HepG2 (cell line): ENCODE results near the gene CD151. TPM values are rescaled to one million over a fixed set of nuclear protein-coding genes. Genes with fewer than 3 reads are reported as not detected.

Experiments used
- AGO2 ChIP-seq: fragments of 200-400 bp; formaldehyde crosslinking; optimal IDR thresholded peaks from 2 replicates; pipeline ENCODE3; 2017; ENCODE audit warnings: mild to moderate bottlenecking, low read depth, low read length, moderate library complexity
- BCL6 ChIP-seq: IDR thresholded peaks from 2 replicates; pipeline ENCODE4 v1.6.1; 2016; ENCODE audit warnings: missing genetic modification reagents, missing compliant biosample characterization
- CBX5 ChIP-seq: sonication (generic); formaldehyde crosslinking; IDR thresholded peaks from 2 replicates; pipeline ENCODE4 v1.4.0; 2020; ENCODE audit warnings: missing genetic modification reagents, borderline replicate concordance
- CENPX ChIP-seq: sonication (generic); formaldehyde crosslinking; IDR thresholded peaks from 2 replicates; pipeline ENCODE4 v1.9.0; 2021; ENCODE audit warnings: mild to moderate bottlenecking, missing genetic modification reagents, moderate library complexity
- CSRNP2 ChIP-seq: sonication (generic); formaldehyde crosslinking; conservative IDR thresholded peaks from 2 replicates; pipeline ENCODE4 v1.8.0; 2022; ENCODE audit warnings: low read depth, missing genetic modification reagents
- HNRNPK ChIP-seq: fragments of 200-400 bp; formaldehyde crosslinking; IDR thresholded peaks from 2 replicates; pipeline ENCODE4 v1.6.1; 2018; ENCODE audit warnings: low read length, low read depth, moderate library complexity, mild to moderate bottlenecking; ENCODE audit not compliant: poor library complexity, severe bottlenecking
- JUN ChIP-seq: sonication (generic); formaldehyde crosslinking; IDR thresholded peaks from 2 replicates; pipeline ENCODE4 v1.4.0; 2020; ENCODE audit warnings: mild to moderate bottlenecking, missing genetic modification reagents
- MLXIP ChIP-seq: sonication (generic); formaldehyde crosslinking; IDR thresholded peaks from 2 replicates; pipeline ENCODE4 v1.9.0; 2021; ENCODE audit warnings: missing genetic modification reagents, borderline replicate concordance
- MTA1 ChIP-seq: sonication (generic); formaldehyde crosslinking; IDR thresholded peaks from 2 replicates; pipeline ENCODE4 v1.4.0; 2020; ENCODE audit warnings: missing genetic modification reagents, mild to moderate bottlenecking, borderline replicate concordance
- NCOA2 ChIP-seq: sonication (generic); formaldehyde crosslinking; IDR thresholded peaks from 2 replicates; pipeline ENCODE4 v1.8.0; 2022; ENCODE audit warnings: inconsistent platforms
- NCOR1 ChIP-seq: fragments of 200-600 bp; sonication (generic); IDR thresholded peaks from 2 replicates; pipeline ENCODE4 v1.7.0; 2017; ENCODE audit warnings: antibody characterized with exemption, low read length, borderline replicate concordance
- ZNF3 ChIP-seq: IDR thresholded peaks from 2 replicates; pipeline ENCODE4 v1.7.0; 2017; ENCODE audit warnings: inconsistent platforms
- ZNF350 ChIP-seq: sonication (generic); formaldehyde crosslinking; IDR thresholded peaks from 2 replicates; pipeline ENCODE4 v1.4.0; 2020; ENCODE audit warnings: mild to moderate bottlenecking, low read depth, missing genetic modification reagents, borderline replicate concordance
- ZNF616 ChIP-seq: sonication (generic); formaldehyde crosslinking; IDR thresholded peaks from 2 replicates; pipeline ENCODE4 v1.5.0; 2020; ENCODE audit warnings: low read depth, mild to moderate bottlenecking, missing genetic modification reagents
- ZNF720 ChIP-seq: sonication (generic); formaldehyde crosslinking; IDR thresholded peaks from 2 replicates; pipeline ENCODE4 v1.4.0; 2020; ENCODE audit warnings: missing genetic modification reagents
- ZNF780A ChIP-seq: sonication (generic); formaldehyde crosslinking; IDR thresholded peaks from 2 replicates; pipeline ENCODE4 v1.8.0; 2022; ENCODE audit warnings: mild to moderate bottlenecking, missing genetic modification reagents, moderate library complexity
- ZNF839 ChIP-seq: sonication (generic); formaldehyde crosslinking; IDR thresholded peaks from 2 replicates; pipeline ENCODE4 v1.4.0; 2020; ENCODE audit warnings: missing genetic modification reagents, mild to moderate bottlenecking, borderline replicate concordance
- polyA plus RNA-seq, 8 experiments: library from polyadenylated mRNA; depleted of rRNA in 3 of 8; stranded (reverse) in 7 of 8; unstranded in 1 of 8; fragments of >200 nt; fragmentation: Illumina TruSeq in 4 of 8; extraction: Trizol in 4 of 8; gene quantifications; 2 replicates each; pipeline versions ENCODE4 v1.2.1 to v1.2.3, GENCODE V29; 2011 to 2016; ENCODE audit warnings: low read depth in 4 of 8, missing spikeins in 1 of 8, mixed read lengths in 1 of 8; ENCODE audit not compliant: insufficient read depth in 1 of 8
- total RNA-seq, 5 experiments: library from RNA; depleted of rRNA; stranded (reverse); fragments of >200 nt; fragmentation: Illumina TruSeq; extraction: Trizol; gene quantifications; 2 replicates each; pipeline ENCODE4 v1.2.3, GENCODE V29; 2016; ENCODE audit warnings: low read depth in 1 of 5
- TF ChIP-seq, protein P1 (sequence below): sonication (generic); formaldehyde crosslinking; IDR thresholded peaks from one replicate; pipeline ENCODE4 v1.5.1; 2020; ENCODE audit warnings: mild to moderate bottlenecking, missing genetic modification reagents; ENCODE audit errors: not compliant biosample characterization

The CD151 gene
- total and polyA plus RNA-seq, 2 of the 13 experiments (the other 11 are each of a cell fraction or from before 2014, with no cell fraction given) = 125 to 197 TPM

GRCh38 chr11:810040-810567 is 22.6 kb upstream of the CD151 start (continued):
- TF ChIP-seq MLXIP (CRISPR knock-in tag) = no peak
- no peak for TF ChIP-seq CSRNP2 (CRISPR knock-in tag)
- TF ChIP-seq AGO2 = peak; percentile 83
- 0 out of 2 replicates have a peak, but pooled peaks have one; percentile 4 for TF ChIP-seq ZNF616 (CRISPR knock-in tag)
- no peak for TF ChIP-seq ZNF839
- TF ChIP-seq CENPX (CRISPR knock-in tag) = no peak
- no peak for TF ChIP-seq ZNF350 (CRISPR knock-in tag)
- no peak for TF ChIP-seq ZNF720 (CRISPR knock-in tag)
- no peak for TF ChIP-seq MTA1 (CRISPR knock-in tag)
- no peak for TF ChIP-seq BCL6 (CRISPR knock-in tag)
- TF ChIP-seq, protein P1, sequence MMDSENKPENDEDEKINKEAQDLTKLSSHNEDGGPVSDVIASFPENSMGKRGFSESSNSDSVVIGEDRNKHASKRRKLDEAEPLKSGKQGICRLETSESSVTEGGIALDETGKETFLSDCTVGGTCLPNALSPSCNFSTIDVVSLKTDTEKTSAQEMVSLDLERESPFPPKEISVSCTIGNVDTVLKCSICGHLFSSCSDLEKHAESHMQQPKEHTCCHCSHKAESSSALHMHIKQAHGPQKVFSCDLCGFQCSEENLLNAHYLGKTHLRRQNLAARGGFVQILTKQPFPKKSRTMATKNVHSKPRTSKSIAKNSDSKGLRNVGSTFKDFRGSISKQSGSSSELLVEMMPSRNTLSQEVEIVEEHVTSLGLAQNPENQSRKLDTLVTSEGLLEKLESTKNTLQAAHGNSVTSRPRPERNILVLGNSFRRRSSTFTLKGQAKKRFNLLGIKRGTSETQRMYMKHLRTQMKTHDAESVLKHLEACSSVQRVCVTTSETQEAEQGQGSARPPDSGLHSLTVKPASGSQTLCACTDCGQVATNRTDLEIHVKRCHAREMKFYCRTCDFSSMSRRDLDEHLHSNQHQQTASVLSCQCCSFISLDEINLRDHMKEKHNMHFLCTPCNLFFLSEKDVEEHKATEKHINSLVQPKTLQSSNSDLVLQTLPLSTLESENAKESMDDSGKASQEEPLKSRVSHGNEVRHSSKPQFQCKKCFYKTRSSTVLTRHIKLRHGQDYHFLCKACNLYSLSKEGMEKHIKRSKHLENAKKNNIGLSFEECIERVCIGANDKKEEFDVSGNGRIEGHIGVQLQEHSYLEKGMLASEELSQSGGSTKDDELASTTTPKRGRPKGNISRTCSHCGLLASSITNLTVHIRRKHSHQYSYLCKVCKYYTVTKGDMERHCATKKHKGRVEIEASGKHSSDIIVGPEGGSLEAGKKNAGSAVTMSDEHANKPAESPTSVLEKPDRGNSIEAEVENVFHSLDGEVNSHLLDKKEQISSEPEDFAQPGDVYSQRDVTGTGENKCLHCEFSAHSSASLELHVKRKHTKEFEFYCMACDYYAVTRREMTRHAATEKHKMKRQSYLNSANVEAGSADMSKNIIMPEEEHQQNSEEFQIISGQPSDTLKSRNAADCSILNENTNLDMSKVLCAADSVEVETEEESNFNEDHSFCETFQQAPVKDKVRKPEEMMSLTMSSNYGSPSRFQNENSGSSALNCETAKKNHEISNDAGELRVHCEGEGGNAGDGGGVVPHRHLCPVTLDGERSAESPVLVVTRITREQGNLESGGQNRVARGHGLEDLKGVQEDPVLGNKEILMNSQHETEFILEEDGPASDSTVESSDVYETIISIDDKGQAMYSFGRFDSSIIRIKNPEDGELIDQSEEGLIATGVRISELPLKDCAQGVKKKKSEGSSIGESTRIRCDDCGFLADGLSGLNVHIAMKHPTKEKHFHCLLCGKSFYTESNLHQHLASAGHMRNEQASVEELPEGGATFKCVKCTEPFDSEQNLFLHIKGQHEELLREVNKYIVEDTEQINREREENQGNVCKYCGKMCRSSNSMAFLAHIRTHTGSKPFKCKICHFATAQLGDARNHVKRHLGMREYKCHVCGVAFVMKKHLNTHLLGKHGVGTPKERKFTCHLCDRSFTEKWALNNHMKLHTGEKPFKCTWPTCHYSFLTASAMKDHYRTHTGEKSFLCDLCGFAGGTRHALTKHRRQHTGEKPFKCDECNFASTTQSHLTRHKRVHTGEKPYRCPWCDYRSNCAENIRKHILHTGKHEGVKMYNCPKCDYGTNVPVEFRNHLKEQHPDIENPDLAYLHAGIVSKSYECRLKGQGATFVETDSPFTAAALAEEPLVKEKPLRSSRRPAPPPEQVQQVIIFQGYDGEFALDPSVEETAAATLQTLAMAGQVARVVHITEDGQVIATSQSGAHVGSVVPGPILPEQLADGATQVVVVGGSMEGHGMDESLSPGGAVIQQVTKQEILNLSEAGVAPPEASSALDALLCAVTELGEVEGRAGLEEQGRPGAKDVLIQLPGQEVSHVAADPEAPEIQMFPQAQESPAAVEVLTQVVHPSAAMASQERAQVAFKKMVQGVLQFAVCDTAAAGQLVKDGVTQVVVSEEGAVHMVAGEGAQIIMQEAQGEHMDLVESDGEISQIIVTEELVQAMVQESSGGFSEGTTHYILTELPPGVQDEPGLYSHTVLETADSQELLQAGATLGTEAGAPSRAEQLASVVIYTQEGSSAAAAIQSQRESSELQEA (CRISPR knock-in tag) = no peak
- TF ChIP-seq HNRNPK = peak; percentile 46
- TF ChIP-seq NCOA2 = no peak
- TF ChIP-seq ZNF3 (CRISPR knock-in tag) = no peak
- no peak for TF ChIP-seq CBX5
- TF ChIP-seq NCOR1 = no peak
- 0 out of 2 replicates have a peak, but pooled peaks have one; percentile 8 for TF ChIP-seq ZNF780A (CRISPR knock-in tag)
- TF ChIP-seq JUN (CRISPR knock-in tag) = no peak
